ENCODE data around the gene ATP11A. TPM values are rescaled to one million over a fixed set of nuclear protein-coding genes. Genes with fewer than 3 reads are reported as not detected.

Gene ATP11A
- total RNA-seq, 1 donor from 2014 or later = 72.0 TPM

GRCh38 chr13:112902101-112902651 lies 212.3 kb downstream of the ATP11A start:
- Mint-ChIP-seq H3K27ac (no peak overlapping the region), H3K27me3 (ENCODE audit: low read depth) (no peaks in the 10 kb centered on the region), H3K9me3 (no peaks in the 10 kb centered on the region), H3K36me3 (ENCODE audit: low read depth) (no peaks in the 10 kb centered on the region), H3K4me3 (ENCODE audit: low read depth) (no peak overlapping the region), H3K4me1 (ENCODE audit: low read depth) (no peaks in the 10 kb centered on the region)
- DNase-seq (ENCODE audit: low spot score) = no peak
- intact Hi-C loops (cut with micrococcal nuclease) = no loop called here

- no peak overlapping the region for H3K27ac Mint-ChIP-seq
- no peaks in the 10 kb centered on the region for H3K27me3 Mint-ChIP-seq (ENCODE audit: low read depth)
- no peak for DNase-seq (ENCODE audit: low spot score)
- no peaks in the 10 kb centered on the region for H3K36me3 Mint-ChIP-seq (ENCODE audit: low read depth)
- H3K9me3 Mint-ChIP-seq = no peaks in the 10 kb centered on the region
- no peaks in the 10 kb centered on the region for H3K4me1 Mint-ChIP-seq (ENCODE audit: low read depth)
- H3K4me3 Mint-ChIP-seq (ENCODE audit: low read depth) = no peak overlapping the region
- intact Hi-C loops (cut with micrococcal nuclease) = no loop called here
These were observed 212.8 kb downstream of the ATP11A start for GRCh38 chr13:112902669-112903068.

- Mint-ChIP-seq H3K4me1 (ENCODE audit: low read depth) (no peaks in the 10 kb centered on the region), H3K27ac (no peak overlapping the region), H3K4me3 (ENCODE audit: low read depth) (no peak overlapping the region), H3K27me3 (ENCODE audit: low read depth) (no peaks in the 10 kb centered on the region), H3K9me3 (no peaks in the 10 kb centered on the region), H3K36me3 (ENCODE audit: low read depth) (no peaks in the 10 kb centered on the region)
- no peak for DNase-seq (ENCODE audit: low spot score)
- intact Hi-C loops (cut with micrococcal nuclease) = no loop called here
These were observed 213.3 kb downstream of the ATP11A start for GRCh38 chr13:112903071-112903577.

GRCh38 chr13:112903606-112904195 lies 213.9 kb downstream of the ATP11A start:
- H3K36me3 Mint-ChIP-seq (ENCODE audit: low read depth) = no peaks in the 10 kb centered on the region
- intact Hi-C loops (cut with micrococcal nuclease) = no loop called here
- no peak overlapping the region for H3K4me3 Mint-ChIP-seq (ENCODE audit: low read depth)
- no peak for DNase-seq (ENCODE audit: low spot score)
- H3K4me1 Mint-ChIP-seq (ENCODE audit: low read depth) = no peaks in the 10 kb centered on the region
- no peaks in the 10 kb centered on the region for H3K27me3 Mint-ChIP-seq (ENCODE audit: low read depth)
- H3K27ac Mint-ChIP-seq = no peak overlapping the region
- H3K9me3 Mint-ChIP-seq = no peaks in the 10 kb centered on the region

DNA sequence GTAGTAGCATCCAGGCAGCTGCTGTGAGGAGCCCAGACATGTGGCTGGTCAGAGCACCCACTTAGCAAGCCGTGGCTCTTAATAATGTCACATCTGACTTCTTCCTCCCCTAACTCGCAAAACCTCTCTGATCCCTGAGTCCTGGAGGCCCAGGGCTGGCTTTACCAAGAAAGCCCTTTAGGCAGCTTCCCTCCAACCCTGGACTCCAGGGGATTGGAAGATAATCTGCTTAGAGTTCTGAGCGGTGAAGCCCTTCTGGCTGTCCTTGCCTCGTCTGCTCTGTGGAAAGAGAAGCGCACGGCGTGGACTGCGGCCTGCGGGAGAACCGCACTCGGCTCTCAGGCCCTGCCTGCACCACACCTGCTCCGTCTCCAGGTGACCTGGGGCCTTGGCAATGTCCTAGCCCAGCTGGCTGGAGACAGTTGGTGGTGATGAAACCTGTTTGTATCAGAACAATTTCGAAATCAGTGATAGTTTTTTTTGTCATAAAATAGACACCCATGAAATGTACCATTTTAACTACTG lies 214.7 kb downstream of the ATP11A start:
- Mint-ChIP-seq H3K27ac (no peak overlapping the region), H3K36me3 (ENCODE audit: low read depth) (no peaks in the 10 kb centered on the region), H3K4me1 (ENCODE audit: low read depth) (no peaks in the 10 kb centered on the region), H3K27me3 (ENCODE audit: low read depth) (no peaks in the 10 kb centered on the region), H3K4me3 (ENCODE audit: low read depth) (no peak overlapping the region), H3K9me3 (no peaks in the 10 kb centered on the region)
- DNase-seq (ENCODE audit: low spot score) = no peak
- intact Hi-C loops (cut with micrococcal nuclease) = no loop called here

DNA sequence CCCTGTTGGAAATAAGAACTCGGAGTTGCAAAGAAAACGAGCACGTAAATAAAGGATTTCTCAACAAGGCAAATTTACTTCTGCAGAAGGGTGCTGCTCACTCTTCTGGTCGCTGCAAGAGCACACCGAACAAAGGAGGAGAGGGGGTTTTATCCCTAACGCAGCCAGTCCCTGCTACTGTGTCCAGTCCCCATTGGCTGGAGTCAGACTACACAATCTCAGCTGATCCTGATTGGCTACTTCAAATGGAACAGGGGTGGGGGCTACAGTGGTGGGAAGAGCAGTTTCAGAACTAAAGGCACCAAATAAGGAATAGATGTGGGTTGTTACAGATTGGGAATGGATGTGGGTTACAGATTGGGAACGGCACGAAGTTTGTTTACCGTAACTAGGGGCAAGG lies 215.2 kb downstream of the ATP11A start:
- no peak overlapping the region for H3K27ac Mint-ChIP-seq
- H3K27me3 Mint-ChIP-seq (ENCODE audit: low read depth) = no peaks in the 10 kb centered on the region
- no peak for DNase-seq (ENCODE audit: low spot score)
- no peaks in the 10 kb centered on the region for H3K36me3 Mint-ChIP-seq (ENCODE audit: low read depth)
- intact Hi-C loops (cut with micrococcal nuclease) = no loop called here
- no peaks in the 10 kb centered on the region for H3K4me1 Mint-ChIP-seq (ENCODE audit: low read depth)
- no peak overlapping the region for H3K4me3 Mint-ChIP-seq (ENCODE audit: low read depth)
- no peaks in the 10 kb centered on the region for H3K9me3 Mint-ChIP-seq

DNA sequence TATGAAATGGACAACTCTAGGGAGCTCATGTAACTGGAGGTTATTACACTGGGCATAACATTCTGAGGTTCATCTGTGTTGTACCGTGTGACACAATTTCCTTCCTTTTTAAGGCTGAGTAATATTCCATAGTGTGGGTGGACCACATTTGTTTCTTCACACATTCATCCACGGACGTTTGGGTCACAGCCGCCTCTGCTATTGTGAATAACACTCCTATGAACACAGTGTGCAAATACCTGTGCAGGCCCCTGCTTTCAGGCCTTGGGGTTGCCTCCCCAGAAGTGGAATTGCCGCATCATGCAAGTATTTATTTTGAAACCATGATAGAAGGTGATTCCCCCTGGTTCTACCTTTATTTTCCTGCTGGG lies 215.8 kb downstream of the ATP11A start:
- Mint-ChIP-seq H3K27me3 (ENCODE audit: low read depth) (no peaks in the 10 kb centered on the region), H3K4me1 (ENCODE audit: low read depth) (no peaks in the 10 kb centered on the region), H3K9me3 (no peaks in the 10 kb centered on the region), H3K4me3 (ENCODE audit: low read depth) (no peak overlapping the region), H3K27ac (no peak overlapping the region), H3K36me3 (ENCODE audit: low read depth) (no peaks in the 10 kb centered on the region)
- intact Hi-C loops (cut with micrococcal nuclease) = no loop called here
- no peak for DNase-seq (ENCODE audit: low spot score)

- Mint-ChIP-seq H3K4me1 (ENCODE audit: low read depth) (no peaks in the 10 kb centered on the region), H3K9me3 (no peaks in the 10 kb centered on the region), H3K27ac (no peak overlapping the region), H3K4me3 (ENCODE audit: low read depth) (no peak overlapping the region), H3K27me3 (ENCODE audit: low read depth) (no peaks in the 10 kb centered on the region), H3K36me3 (ENCODE audit: low read depth) (no peaks in the 10 kb centered on the region)
- intact Hi-C loops (cut with micrococcal nuclease) = no loop called here
- DNase-seq (ENCODE audit: low spot score) = no peak
These were observed 216.3 kb downstream of the ATP11A start for GRCh38 chr13:112905990-112906641.

GRCh38 chr13:112907286-112907685 lies 217.4 kb downstream of the ATP11A start:
- Mint-ChIP-seq H3K27ac (no peak overlapping the region), H3K4me3 (ENCODE audit: low read depth) (no peak overlapping the region), H3K36me3 (ENCODE audit: low read depth) (no peaks in the 10 kb centered on the region), H3K9me3 (no peaks in the 10 kb centered on the region), H3K4me1 (ENCODE audit: low read depth) (no peaks in the 10 kb centered on the region), H3K27me3 (ENCODE audit: low read depth) (no peaks in the 10 kb centered on the region)
- no peak for DNase-seq (ENCODE audit: low spot score)
- intact Hi-C loops (cut with micrococcal nuclease) = no loop called here

GRCh38 chr13:112907871-112908331 lies 218.1 kb downstream of the ATP11A start:
- no peaks in the 10 kb centered on the region for H3K4me1 Mint-ChIP-seq (ENCODE audit: low read depth)
- H3K36me3 Mint-ChIP-seq (ENCODE audit: low read depth) = no peaks in the 10 kb centered on the region
- no peaks in the 10 kb centered on the region for H3K27me3 Mint-ChIP-seq (ENCODE audit: low read depth)
- H3K4me3 Mint-ChIP-seq (ENCODE audit: low read depth) = no peak overlapping the region
- no peak overlapping the region for H3K27ac Mint-ChIP-seq
- DNase-seq (ENCODE audit: low spot score) = no peak
- H3K9me3 Mint-ChIP-seq = no peaks in the 10 kb centered on the region
- intact Hi-C loops (cut with micrococcal nuclease) = no loop called here

GRCh38 chr13:112908342-112908741 lies 218.5 kb downstream of the ATP11A start:
- DNase-seq (ENCODE audit: low spot score) = no peak
- Mint-ChIP-seq H3K36me3 (ENCODE audit: low read depth) (no peaks in the 10 kb centered on the region), H3K27ac (no peak overlapping the region), H3K27me3 (ENCODE audit: low read depth) (no peaks in the 10 kb centered on the region), H3K9me3 (no peaks in the 10 kb centered on the region), H3K4me3 (ENCODE audit: low read depth) (no peak overlapping the region), H3K4me1 (ENCODE audit: low read depth) (no peaks in the 10 kb centered on the region)
- intact Hi-C loops (cut with micrococcal nuclease) = no loop called here

GRCh38 chr13:112910016-112910415 lies 220.2 kb downstream of the ATP11A start:
- Mint-ChIP-seq H3K27me3 (ENCODE audit: low read depth) (no peaks in the 10 kb centered on the region), H3K9me3 (no peaks in the 10 kb centered on the region), H3K36me3 (ENCODE audit: low read depth) (no peaks in the 10 kb centered on the region), H3K27ac (no peak overlapping the region), H3K4me3 (ENCODE audit: low read depth) (no peak overlapping the region), H3K4me1 (ENCODE audit: low read depth) (no peaks in the 10 kb centered on the region)
- intact Hi-C loops (cut with micrococcal nuclease) = no loop called here
- no peak for DNase-seq (ENCODE audit: low spot score)

- no peaks in the 10 kb centered on the region for H3K36me3 Mint-ChIP-seq (ENCODE audit: low read depth)
These were observed 220.9 kb downstream of the ATP11A start for GRCh38 chr13:112910616-112911280.

More at GRCh38 chr13:112910616-112911280, 220.9 kb downstream of the ATP11A start:
- no peak for DNase-seq (ENCODE audit: low spot score)
- intact Hi-C loops (cut with micrococcal nuclease) = no loop called here
- H3K9me3 Mint-ChIP-seq = no peaks in the 10 kb centered on the region
- H3K27ac Mint-ChIP-seq = no peak overlapping the region
- no peaks in the 10 kb centered on the region for H3K4me1 Mint-ChIP-seq (ENCODE audit: low read depth)
- no peaks in the 10 kb centered on the region for H3K27me3 Mint-ChIP-seq (ENCODE audit: low read depth)
- no peak overlapping the region for H3K4me3 Mint-ChIP-seq (ENCODE audit: low read depth)

Measured in activated T-helper 2 cell treated with anti-CD3 and anti-CD28 coated beads, Interferon-gamma antibody, Interleukin-2, Interleukin-4, amounts not matched to agents 10 μg/mL and 5 μg/mL and 100 μg/mL, durations not matched to agents 14 hours and 24 hours and 36 hours (primary cell).